ENCODE measurements around the gene SFXN2. TPM values are rescaled to one million over a fixed set of nuclear protein-coding genes. Genes with fewer than 3 reads are reported as not detected.

SFXN2 gene
- total RNA-seq, 4 donors from 2014 or later: 0.20 to 5.0 (median 0.76) TPM

GRCh38 chr10:102669206-102670064 lies 45.0 kb upstream of the SFXN2 start:
- peak in 3 of 5 experiments; percentile 39 to 67 (median 52) for TF ChIP-seq CTCF (IDR thresholded peaks at IDR 0.05 in 4 of 5, conservative IDR thresholded peaks at IDR 0.05 in 1 of 5)
- peak in 1 of 2 donors; percentile 33 for TF ChIP-seq POLR2A (IDR thresholded peaks at IDR 0.05)
- ATAC-seq (peak; percentile 88 to 91), DNase-seq (peak; percentile 89 to 91)
- no peaks in the 10 kb centered on the region for H3K36me3 ChIP-seq
- peak overlapping the region; percentile 69 to 93 (median 78) for H3K27ac ChIP-seq
- intact Hi-C loops (cut with DNase I; ENCODE audit: low total_unique reads): loop anchor here (1.0 kb wide), 1 partner anchor 23 kb away; no protein-coding TSS in a partner anchor
- no peaks in the 10 kb centered on the region for H3K9me3 ChIP-seq
- H3K4me1 ChIP-seq: peaks cover 25 to 33% of the 10 kb centered on the region in 2 donors
- H3K4me3 ChIP-seq: peak overlapping the region in 1 of 4 donors; percentile 28
- in situ Hi-C loops (cut with MboI; ENCODE audit: low sequenced_read_pairs in 4 of 4): no loop called here
- H3K27me3 ChIP-seq: no peaks in the 10 kb centered on the region

GRCh38 chr10:102670065-102670670 lies 44.3 kb upstream of the SFXN2 start:
- Histone ChIP-seq H3K4me1 (peaks cover 31 to 40% of the 10 kb centered on the region in 2 donors), H3K36me3 (no peaks in the 10 kb centered on the region), H3K9me3 (no peaks in the 10 kb centered on the region), H3K4me3 (peak overlapping the region in 1 of 4 donors; percentile 28), H3K27me3 (no peaks in the 10 kb centered on the region), H3K27ac (peak overlapping the region; percentile 69 to 93 (median 78))
- no peak for DNase-seq
- ATAC-seq: peak in 1 of 2 donors; percentile 2
- TF ChIP-seq POLR2A (IDR thresholded peaks at IDR 0.05) (no peak), CTCF (IDR thresholded peaks at IDR 0.05 in 4 of 5, conservative IDR thresholded peaks at IDR 0.05 in 1 of 5) (no peak)
- intact Hi-C loops (cut with DNase I; ENCODE audit: low total_unique reads) (no loop called here), in situ Hi-C loops (cut with MboI; ENCODE audit: low sequenced_read_pairs in 4 of 4) (no loop called here)

- intact Hi-C loops (cut with DNase I; ENCODE audit: low total_unique reads) (no loop called here), in situ Hi-C loops (cut with MboI; ENCODE audit: low sequenced_read_pairs in 4 of 4) (no loop called here)
- H3K4me1 ChIP-seq: peaks cover 35 to 47% of the 10 kb centered on the region in 2 donors
- H3K4me3 ChIP-seq: no peak overlapping the region
- no peaks in the 10 kb centered on the region for H3K27me3 ChIP-seq
- no peak for DNase-seq
- H3K36me3 ChIP-seq: no peaks in the 10 kb centered on the region
- H3K27ac ChIP-seq: no peak overlapping the region
- no peaks in the 10 kb centered on the region for H3K9me3 ChIP-seq
- no peak for TF ChIP-seq POLR2A (IDR thresholded peaks at IDR 0.05)
- no peak for TF ChIP-seq CTCF (IDR thresholded peaks at IDR 0.05 in 4 of 5, conservative IDR thresholded peaks at IDR 0.05 in 1 of 5)
- ATAC-seq: no peak
Observed at GRCh38 chr10:102670871-102671434, 43.5 kb upstream of the SFXN2 start.

GRCh38 chr10:102673236-102673818 lies 41.1 kb upstream of the SFXN2 start:
- Histone ChIP-seq H3K36me3 (no peaks in the 10 kb centered on the region), H3K4me3 (peak overlapping the region in 2 of 4 donors; percentile 30 to 39), H3K4me1 (peaks cover 47 to 51% of the 10 kb centered on the region in 2 donors)

More at GRCh38 chr10:102673236-102673818, 41.1 kb upstream of the SFXN2 start:
- in situ Hi-C loops (cut with MboI; ENCODE audit: low sequenced_read_pairs in 4 of 4) (no loop called here), intact Hi-C loops (cut with DNase I; ENCODE audit: low total_unique reads) (no loop called here)
- H3K27ac ChIP-seq: peak overlapping the region; percentile 48 to 69 (median 64)
- no peak for ATAC-seq
- DNase-seq: no peak
- no peaks in the 10 kb centered on the region for H3K9me3 ChIP-seq
- TF ChIP-seq CTCF (IDR thresholded peaks at IDR 0.05 in 4 of 5, conservative IDR thresholded peaks at IDR 0.05 in 1 of 5) (no peak), POLR2A (IDR thresholded peaks at IDR 0.05) (no peak)
- no peaks in the 10 kb centered on the region for H3K27me3 ChIP-seq

All from gastrocnemius medialis (tissue), 4 donors.